Lung microvascular endothelial cell (primary cell): Measurements from ENCODE around the gene SNAPC2. TPM values are rescaled to one million over a fixed set of nuclear protein-coding genes. Genes with fewer than 3 reads are reported as not detected.

ENCODE experiments used
- DNase-seq, 2 donors: peaks; one replicate each; pipeline versions ENCODE4 v3.0.0 to v3.0.0-alpha.2; 2010; ENCODE audit warnings: low read depth in 2 of 2
- total RNA-seq: library from RNA; depleted of rRNA; stranded (reverse); fragments of >200 nt; gene quantifications from 2 replicates; pipeline ENCODE4 v1.2.1, GENCODE V29; 2014

Gene SNAPC2
- total RNA-seq, 1 donor from 2014 or later, result 4.4 TPM

- peak; percentile 35 to 41 for DNase-seq
Measured at GRCh38 chr19:7888145-7888825, 31.9 kb upstream of the SNAPC2 start, which contains the start of gene LRRC8E. Gene LRRC8E, plus strand, starts transcription at chr19:7888510. Its CDS starts 7,094 bp downstream, at chr19:7895604.

GRCh38 chr19:7888826-7889217, 31.3 kb upstream of the SNAPC2 start:
- no peak for DNase-seq

GRCh38 chr19:7893362-7894101, 26.6 kb upstream of the SNAPC2 start:
- DNase-seq, result peak in 1 of 2 donors; percentile 45

GRCh38 chr19:7894612-7895309, 25.4 kb upstream of the SNAPC2 start:
- DNase-seq, result no peak

- DNase-seq, result no peak
Measured at GRCh38 chr19:7895565-7895964, 24.6 kb upstream of the SNAPC2 start.

GRCh38 chr19:7897292-7897691, 22.8 kb upstream of the SNAPC2 start:
- no peak for DNase-seq

GRCh38 chr19:7898967-7899366, 21.2 kb upstream of the SNAPC2 start:
- no peak for DNase-seq

- DNase-seq, result no peak
Measured at GRCh38 chr19:7899751-7900378, 20.3 kb upstream of the SNAPC2 start.

GRCh38 chr19:7900401-7900870, 19.7 kb upstream of the SNAPC2 start:
- no peak for DNase-seq

GRCh38 chr19:7900931-7901330, 19.2 kb upstream of the SNAPC2 start:
- no peak for DNase-seq

GRCh38 chr19:7901337-7901736, 18.8 kb upstream of the SNAPC2 start:
- no peak for DNase-seq

GRCh38 chr19:7902796-7903243, 17.3 kb upstream of the SNAPC2 start:
- DNase-seq, result no peak

- DNase-seq, result peak; percentile 99 to 100
Measured at GRCh38 chr19:7903244-7904073, 16.7 kb upstream of the SNAPC2 start, which contains the start of gene MAP2K7. Gene MAP2K7, plus strand, starts transcription at chr19:7903877. Its CDS starts 68 bp downstream, at chr19:7903945.

GRCh38 chr19:7904074-7905020, 15.8 kb upstream of the SNAPC2 start:
- DNase-seq, result peak; percentile 28 to 42

- no peak for DNase-seq
Measured at GRCh38 chr19:7905268-7905667, 14.9 kb upstream of the SNAPC2 start.

GRCh38 chr19:7905859-7906258, 14.3 kb upstream of the SNAPC2 start:
- DNase-seq, result no peak

GRCh38 chr19:7907122-7907521, 13.0 kb upstream of the SNAPC2 start:
- DNase-seq, result no peak

GRCh38 chr19:7907544-7907943, 12.6 kb upstream of the SNAPC2 start:
- DNase-seq, result no peak

GRCh38 chr19:7908078-7908699, 11.9 kb upstream of the SNAPC2 start:
- no peak for DNase-seq
